SK-N-SH (cell line): ENCODE data around the gene CCDC191.

ENCODE experiments used
- EP300 ChIP-seq, 2 experiments: IDR thresholded peaks; 2 replicates each; pipeline versions ENCODE4 v1.4.0 to v1.6.1; 2012; ENCODE audit warnings: borderline replicate concordance in 1 of 2, low read depth in 1 of 2, low read length in 1 of 2
- POLR2AphosphoS5 ChIP-seq: IDR thresholded peaks from 2 replicates; pipeline ENCODE4 v1.6.1; 2012; ENCODE audit warnings: low read depth, low read length
- TF ChIP-seq, protein P1 (sequence below): fragments of 200-600 bp; sonication (generic); IDR thresholded peaks from 2 replicates; pipeline ENCODE4 v1.6.1; 2017; ENCODE audit warnings: antibody characterized with exemption, mild to moderate bottlenecking, moderate library complexity
- TF ChIP-seq, protein P2 (sequence below): IDR thresholded peaks from 2 replicates; pipeline ENCODE4 v1.4.0; 2012; ENCODE audit warnings: low read depth, borderline replicate concordance
- TF ChIP-seq, protein P3 (sequence below): IDR thresholded peaks from 2 replicates; pipeline ENCODE4; 2012

DNA sequence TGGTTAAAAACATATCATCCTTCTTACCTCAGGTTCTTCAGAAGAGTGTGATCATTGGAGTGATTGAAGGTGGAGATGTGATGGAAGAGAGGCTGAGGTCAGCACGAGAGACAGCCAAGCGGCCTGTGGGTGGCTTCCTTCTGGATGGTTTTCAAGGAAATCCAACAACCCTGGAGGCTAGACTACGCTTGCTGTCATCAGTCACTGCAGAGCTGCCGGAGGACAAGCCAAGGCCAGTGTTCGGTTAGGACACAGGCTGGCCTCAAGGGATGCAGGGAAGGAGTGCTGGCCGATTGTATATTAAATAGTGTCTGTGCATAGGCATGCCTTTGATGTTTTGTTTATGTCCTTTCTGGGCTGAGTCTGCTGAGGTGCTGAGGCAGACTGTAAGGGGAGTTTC is 20.4 kb upstream of the CCDC191 start:
- TF ChIP-seq, protein P1, sequence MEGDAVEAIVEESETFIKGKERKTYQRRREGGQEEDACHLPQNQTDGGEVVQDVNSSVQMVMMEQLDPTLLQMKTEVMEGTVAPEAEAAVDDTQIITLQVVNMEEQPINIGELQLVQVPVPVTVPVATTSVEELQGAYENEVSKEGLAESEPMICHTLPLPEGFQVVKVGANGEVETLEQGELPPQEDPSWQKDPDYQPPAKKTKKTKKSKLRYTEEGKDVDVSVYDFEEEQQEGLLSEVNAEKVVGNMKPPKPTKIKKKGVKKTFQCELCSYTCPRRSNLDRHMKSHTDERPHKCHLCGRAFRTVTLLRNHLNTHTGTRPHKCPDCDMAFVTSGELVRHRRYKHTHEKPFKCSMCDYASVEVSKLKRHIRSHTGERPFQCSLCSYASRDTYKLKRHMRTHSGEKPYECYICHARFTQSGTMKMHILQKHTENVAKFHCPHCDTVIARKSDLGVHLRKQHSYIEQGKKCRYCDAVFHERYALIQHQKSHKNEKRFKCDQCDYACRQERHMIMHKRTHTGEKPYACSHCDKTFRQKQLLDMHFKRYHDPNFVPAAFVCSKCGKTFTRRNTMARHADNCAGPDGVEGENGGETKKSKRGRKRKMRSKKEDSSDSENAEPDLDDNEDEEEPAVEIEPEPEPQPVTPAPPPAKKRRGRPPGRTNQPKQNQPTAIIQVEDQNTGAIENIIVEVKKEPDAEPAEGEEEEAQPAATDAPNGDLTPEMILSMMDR = no peak
- TF ChIP-seq, protein P2, sequence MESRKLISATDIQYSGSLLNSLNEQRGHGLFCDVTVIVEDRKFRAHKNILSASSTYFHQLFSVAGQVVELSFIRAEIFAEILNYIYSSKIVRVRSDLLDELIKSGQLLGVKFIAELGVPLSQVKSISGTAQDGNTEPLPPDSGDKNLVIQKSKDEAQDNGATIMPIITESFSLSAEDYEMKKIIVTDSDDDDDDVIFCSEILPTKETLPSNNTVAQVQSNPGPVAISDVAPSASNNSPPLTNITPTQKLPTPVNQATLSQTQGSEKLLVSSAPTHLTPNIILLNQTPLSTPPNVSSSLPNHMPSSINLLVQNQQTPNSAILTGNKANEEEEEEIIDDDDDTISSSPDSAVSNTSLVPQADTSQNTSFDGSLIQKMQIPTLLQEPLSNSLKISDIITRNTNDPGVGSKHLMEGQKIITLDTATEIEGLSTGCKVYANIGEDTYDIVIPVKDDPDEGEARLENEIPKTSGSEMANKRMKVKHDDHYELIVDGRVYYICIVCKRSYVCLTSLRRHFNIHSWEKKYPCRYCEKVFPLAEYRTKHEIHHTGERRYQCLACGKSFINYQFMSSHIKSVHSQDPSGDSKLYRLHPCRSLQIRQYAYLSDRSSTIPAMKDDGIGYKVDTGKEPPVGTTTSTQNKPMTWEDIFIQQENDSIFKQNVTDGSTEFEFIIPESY = no peak
- TF ChIP-seq EP300 (IDR thresholded peaks at IDR 0.05; ENCODE audit: borderline replicate concordance in 1 of 2, low read depth in 1 of 2, low read length in 1 of 2) (no peak), POLR2AphosphoS5 (no peak)
- TF ChIP-seq, protein P3, sequence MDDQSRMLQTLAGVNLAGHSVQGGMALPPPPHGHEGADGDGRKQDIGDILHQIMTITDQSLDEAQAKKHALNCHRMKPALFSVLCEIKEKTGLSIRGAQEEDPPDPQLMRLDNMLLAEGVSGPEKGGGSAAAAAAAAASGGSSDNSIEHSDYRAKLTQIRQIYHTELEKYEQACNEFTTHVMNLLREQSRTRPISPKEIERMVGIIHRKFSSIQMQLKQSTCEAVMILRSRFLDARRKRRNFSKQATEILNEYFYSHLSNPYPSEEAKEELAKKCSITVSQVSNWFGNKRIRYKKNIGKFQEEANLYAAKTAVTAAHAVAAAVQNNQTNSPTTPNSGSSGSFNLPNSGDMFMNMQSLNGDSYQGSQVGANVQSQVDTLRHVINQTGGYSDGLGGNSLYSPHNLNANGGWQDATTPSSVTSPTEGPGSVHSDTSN = no peak
